GM15510 (cell line): ENCODE data around the gene HEXIM1.

Experiments used
- POLR2A ChIP-seq: IDR thresholded peaks from 3 replicates; pipeline ENCODE4 v1.6.1; 2011; ENCODE audit warnings: borderline replicate concordance; ENCODE audit not compliant: insufficient read length; ENCODE audit errors: extremely low read depth

Gene HEXIM1

DNA sequence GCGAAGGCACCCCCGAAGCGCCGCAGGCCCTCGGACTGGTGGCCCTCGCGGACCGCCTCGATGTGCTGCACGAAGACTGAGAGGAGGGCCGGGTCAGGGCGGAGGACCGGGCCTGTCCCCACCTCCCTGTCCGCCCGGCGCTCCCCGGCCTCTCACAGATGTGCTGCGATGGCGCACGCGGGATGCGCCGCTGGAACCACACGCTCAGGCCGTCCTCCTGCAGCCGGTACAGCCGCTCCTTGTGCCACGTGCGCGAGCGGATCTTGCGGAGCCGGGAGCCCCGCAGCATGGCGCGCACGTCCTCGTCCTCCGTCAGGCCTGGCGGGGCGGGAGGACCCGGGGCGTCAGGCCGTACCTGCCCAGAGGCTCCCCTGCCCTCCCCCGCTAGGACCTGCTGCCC is 27.2 kb upstream of the HEXIM1 start:
- no peak for TF ChIP-seq POLR2A

DNA sequence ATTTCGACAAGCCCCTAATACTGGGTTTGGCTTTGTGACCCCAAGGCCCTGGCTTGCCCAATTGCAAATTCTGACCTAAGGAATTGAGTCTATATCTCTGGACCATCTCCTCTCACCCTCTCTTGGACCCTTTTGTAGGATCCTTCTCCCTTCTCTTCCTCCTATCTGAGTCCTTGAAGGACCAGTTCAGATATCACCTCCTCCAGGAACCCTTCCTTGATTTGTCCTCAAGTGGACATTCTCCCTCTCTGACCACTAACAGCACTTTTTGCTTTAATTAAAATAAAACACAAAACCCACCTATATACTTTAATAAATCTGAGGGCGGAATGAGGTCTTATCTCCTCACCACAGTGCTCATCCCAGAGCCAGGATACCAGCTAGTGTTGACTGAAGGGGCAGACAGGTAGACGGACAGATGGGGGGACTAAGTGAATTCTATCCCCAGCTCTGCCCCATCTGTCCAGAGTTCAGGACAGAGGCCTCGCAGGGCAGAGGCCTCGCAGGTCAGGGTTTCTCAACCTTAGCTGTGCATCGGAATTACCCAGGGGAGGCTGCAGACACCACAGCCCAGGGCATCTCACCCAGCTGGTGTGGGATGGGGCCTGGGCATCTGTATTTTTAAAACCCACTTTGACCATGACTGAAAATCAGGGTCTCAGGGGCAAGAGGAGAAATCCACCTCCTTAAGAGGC is 25.1 kb upstream of the HEXIM1 start:
- no peak for TF ChIP-seq POLR2A

DNA sequence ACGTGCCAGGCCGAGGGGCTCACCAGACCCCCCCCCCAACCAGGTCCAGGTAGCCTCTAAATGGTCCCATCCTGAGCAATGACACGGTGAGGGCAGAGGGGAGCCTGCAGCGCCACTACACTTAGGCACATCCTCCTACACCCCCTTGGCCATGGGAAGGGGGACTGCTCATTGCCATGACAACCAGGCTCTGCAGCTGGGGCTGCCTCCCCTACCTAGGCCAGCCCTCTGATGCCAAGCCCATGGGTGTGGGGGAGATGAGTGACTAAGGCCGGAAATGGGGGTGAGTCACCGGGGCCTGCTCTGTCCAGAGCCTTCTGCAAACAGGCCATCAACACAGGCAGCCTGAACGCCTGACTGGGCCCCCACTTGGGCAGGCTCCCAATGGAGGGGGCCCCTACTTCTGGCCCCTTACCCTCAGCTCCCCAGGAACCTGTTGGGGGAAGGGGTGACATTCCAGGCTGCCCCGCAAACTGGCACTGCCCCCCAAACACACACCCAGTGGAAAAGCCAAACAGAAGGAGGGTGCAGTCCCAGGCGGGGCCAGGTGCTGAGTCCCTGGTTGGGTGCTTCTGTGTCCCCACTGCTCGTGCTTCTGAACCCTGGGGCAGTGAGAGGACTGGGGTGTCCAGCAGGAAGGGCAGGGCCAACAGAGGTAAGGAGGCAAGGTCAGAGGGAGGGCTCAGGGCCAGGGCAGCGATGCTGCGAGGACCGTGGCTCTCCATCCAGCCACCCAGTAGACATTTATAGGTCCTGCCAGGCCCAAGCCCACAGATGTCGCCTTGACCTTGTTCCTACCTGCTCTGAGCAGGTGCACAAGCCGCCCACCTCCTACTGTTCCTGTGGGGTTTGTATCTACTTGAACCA is 24.1 kb upstream of the HEXIM1 start:
- TF ChIP-seq POLR2A: no peak

DNA sequence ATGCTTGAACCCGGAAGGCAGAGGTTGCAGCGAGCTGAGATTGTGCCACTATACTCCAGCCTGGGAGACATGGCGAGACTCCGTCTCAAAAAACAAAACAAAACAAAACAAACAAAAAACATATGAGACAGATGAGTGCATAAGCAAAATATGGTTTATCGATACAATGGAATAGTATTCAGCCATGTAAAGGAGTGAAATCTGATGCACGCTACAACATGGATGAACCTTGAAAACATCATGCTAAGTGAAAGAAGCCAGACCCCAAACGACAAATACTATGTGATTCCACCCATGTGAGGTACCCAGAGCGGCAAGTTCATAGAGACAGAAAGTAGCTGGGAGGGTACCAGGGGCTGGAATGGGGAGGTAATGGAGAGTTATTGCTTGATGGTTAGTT is 22.8 kb upstream of the HEXIM1 start:
- TF ChIP-seq POLR2A: no peak

DNA sequence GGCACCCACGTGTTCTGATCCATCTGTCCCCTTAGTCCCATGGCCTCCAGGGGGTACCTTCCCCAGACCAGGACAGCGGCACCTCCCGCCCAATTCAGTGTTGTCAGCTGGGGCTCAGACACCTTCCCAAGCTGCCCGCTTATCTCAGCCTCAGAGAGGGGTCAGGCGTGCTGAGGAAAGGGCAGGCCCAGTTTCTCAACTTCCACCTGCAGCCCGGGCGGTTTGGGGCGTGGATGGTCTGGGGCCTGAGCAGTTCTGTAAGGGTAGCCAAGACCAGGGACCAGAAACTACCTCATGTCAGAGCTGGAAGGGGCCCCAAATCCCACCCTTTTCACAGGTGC is 21.1 kb upstream of the HEXIM1 start:
- no peak for TF ChIP-seq POLR2A

DNA sequence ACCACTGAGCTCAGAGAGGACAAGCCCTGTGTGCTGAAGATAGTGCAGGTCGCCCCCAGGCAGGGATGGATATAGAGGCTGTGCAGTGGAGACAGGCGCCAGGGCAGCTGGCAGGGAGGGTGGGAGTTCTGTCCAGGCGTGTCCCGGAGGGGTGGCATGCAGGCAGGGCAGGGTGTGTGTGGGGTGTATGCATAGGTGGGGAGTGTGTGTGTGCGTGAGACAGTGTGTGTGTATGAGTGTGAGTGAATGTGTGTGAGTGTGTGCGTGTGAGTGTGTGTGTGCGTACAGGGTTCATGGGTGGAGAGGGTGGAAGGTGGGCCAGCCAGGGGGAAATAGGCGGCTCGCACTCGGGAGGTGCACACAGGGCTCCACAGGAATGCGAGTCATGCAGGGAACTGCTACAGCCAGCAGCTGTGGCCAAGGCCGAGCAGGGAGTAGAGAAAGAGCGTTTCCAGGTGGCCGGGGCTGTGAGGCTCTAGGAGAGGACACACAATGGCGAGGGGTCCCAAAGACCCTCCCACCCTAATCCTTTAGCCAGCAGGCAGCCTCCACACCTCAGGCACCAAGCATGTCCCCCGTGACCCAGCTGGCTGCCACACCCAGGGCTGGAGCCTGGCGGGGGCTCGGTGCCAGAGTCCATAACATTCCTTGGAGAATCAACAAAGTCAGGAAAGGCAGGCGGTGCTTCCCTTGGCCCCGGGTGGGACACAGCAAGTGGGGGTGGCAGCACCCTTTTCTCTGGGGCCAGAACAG is 20.6 kb upstream of the HEXIM1 start:
- TF ChIP-seq POLR2A: no peak

DNA sequence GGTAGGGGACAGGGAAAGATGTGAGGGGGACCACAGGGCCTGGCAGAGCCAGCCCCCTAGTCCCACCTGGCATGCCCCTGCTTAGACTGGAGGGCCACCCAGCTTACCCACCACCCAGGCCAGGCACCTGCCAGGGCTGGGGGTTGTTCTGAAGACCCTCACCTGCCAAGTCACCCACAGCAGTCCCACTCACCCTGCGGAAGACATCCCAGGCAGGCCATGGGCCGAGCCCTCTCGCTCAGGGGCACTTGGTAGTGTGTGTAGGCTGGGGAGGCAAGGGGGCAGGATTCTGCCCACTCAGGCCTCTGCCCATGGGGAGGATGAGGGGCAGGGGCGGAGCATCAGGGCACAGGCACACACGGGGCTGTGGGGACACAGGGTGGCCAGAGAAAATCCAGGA is 19.9 kb upstream of the HEXIM1 start:
- no peak for TF ChIP-seq POLR2A

DNA sequence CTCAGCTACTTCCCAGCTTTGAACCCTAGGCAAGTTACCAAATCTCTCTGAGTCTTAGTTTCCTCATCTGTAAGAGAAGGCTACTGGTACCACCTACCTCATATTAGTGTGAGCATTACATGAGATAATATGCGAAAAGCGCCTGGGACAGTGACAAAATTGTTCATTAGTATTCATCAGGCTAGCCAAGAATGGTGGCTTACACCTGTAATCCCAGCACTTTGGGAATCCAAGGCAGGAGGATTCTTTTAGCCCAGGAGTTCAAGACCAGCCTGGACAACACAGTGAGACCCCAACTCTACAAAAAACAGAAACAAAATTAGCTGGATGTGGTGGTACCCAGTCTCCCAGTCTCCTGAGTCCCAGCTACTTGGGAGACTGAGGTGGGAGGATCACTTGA is 19.3 kb upstream of the HEXIM1 start:
- no peak for TF ChIP-seq POLR2A

DNA sequence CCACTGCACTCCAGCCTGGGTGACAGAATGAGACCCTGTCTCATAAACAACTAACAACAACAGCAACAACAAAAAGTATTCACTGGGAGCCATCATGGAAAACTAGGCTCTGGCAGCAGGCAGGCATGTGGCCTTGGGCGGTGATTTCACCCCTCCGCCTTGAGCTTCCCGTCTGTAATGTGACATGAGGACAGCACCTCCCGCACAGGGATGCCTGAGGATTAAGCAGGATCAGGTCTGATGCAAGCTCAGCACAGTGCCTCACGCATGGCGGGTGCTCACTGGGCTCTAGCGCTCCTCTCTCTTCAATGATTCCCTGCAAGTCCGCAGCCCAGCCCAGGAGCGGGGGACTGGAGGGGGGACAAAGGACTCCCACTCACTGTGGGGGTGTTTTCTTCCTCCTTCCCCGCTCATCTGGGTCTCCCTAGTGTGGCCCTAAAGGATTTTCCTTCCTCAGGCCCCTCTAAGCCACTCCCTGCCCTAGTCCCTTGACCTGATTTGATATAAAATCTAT is 18.8 kb upstream of the HEXIM1 start:
- no peak for TF ChIP-seq POLR2A

DNA sequence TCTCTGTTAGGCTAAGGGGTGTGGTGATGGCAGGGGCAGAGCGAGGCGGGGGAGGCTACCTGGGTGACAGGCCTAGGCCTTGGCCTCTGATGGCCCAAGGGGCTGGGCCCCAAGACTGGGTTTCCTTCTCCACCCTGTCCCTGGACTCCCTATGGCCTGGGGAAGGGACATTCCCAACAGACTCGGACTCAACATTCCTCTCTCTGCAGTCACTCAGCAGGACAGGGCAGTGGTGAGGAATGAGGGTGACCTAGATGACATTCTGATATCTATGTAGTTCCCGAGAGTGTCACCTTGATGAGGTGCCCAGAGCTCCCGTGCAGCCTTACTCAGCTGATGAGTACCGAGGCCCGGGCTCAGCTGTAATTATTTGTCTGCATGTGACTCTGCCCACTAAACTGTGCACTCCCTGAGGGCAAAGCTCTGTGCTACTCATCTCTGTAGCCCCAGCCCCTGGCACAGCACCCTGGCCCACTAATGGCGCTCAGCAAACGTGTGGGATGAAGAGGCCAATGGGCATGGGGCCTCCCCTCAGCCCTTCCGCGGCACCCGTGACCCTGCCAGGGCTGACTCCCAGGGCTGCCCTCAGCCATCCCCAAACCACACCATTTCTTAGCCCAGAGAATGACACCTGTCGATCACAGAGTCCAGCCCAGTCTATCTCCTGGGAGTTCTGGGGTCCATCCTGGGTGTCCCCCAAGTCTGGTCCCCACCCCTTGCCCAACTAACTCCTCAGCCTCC is 18.2 kb upstream of the HEXIM1 start:
- TF ChIP-seq POLR2A: no peak

DNA sequence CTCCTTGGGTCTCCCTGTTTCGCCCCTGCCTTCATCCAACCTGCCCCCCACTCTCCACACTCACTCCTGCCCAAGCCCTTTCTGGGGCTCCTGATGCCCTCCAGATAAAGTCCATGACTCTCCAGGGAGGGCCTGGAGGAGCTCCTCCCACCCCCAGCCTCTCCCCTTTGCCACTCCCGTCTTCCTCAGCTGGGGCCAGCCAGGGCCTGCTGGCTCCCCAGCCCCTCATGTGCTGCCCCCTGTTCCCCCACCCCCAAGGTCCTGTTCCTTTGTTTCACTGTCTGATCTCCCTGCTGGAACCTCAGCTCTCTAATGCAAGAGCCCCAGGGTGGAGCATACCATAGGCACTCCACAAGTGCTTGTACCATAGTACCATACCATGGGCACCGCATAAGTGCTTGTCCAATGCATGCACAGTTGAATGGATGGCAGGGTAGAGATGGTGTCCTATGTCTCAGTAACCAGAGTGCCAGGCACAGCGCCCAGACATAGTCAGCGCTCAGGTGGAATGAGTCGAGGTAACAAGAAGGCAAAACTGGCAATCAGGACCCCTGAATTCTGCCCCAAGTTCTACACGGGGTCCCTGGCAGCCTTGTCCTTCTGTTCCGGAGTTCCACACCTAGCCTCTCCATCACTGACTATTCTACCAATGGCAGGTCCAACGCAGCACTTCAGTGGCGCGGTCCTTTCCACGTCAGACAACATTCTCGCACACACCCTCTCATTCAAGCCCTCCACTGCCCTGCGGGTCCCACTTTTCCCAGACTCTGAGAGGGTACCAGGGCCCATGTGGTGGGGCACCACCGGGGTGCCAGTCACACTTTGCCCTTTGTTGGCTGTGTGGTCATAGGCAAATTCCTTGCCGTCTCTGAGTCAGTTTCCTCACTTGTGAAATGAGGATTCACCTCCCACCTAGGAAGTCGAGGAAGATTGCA is 17.3 kb upstream of the HEXIM1 start:
- TF ChIP-seq POLR2A: no peak

DNA sequence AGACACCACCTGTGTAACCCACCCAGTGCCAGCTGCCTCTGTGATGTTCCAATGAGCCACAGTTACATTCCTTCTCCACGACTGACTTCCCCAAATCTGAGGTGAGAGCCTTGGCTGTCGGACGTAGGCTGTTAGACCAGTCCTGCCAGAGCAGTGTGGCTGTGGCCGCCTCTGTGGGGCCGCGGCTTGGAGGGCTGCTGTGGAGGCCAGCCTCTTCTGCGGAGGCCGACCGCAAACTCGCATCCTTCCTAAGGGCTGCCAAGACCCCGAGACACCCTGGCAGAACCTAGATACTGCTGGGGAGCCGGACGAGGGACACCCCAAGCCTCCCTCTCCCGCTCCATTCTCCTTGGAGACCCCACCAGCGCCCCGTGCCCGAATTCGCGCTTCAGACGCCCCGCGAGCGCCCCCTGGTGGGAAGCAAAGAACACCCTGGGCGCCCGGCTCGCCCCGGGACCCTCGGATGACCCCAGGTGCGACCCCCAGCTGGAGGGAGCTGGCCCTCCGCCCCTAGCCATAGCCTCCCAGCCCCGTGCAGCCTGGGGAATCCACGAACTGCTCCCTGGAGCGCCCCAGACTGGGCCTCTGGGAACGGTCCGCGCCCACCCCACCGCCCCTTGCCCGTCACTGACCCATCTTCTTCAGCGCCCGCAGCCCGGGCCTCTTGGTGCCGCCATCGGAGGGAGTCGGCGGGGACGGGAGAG is 16.5 kb upstream of the HEXIM1 start:
- TF ChIP-seq POLR2A: no peak

DNA sequence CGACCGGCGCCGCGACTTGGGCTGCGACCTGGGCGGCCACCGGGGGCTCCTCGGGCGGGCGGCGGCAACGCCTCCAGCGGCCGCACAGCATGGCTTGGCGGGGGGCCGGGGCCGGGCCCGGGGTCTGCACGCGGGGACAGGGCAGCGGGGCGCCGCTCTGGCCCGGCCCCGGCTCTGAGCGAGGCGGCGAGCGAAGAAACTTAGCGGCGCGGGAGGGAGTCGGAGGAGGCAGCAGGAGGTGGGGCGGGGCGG is 16.0 kb upstream of the HEXIM1 start, which contains the start of gene PLCD3:
Gene PLCD3 (minus strand): TSS at position 196 of the 252 bp plus-strand sequence. CDS start 105 bp downstream, at position 91.
- no peak for TF ChIP-seq POLR2A
